SK-N-SH (cell line): ENCODE measurements around the gene ZNF143. TPM values are rescaled to one million over a fixed set of nuclear protein-coding genes. Genes with fewer than 3 reads are reported as not detected.

Source experiments
- CTCF ChIA-PET: fragments of 300-600, 350-600 bp; formaldehyde crosslinking; extraction: SDS; loops from one replicate; lab custom pipeline; 2021; lab: Yijun Ruan, JAX
- POLR2A ChIA-PET: fragments of 350-600 bp; sonication (Branson Sonifier 250); formaldehyde crosslinking; extraction: SDS; loops from one replicate; lab custom pipeline; 2020; ENCODE audit warnings: antibody characterized with exemption, inconsistent platforms; lab: Yijun Ruan, JAX
- DNase-seq: peaks from one replicate; pipeline ENCODE4 v3.0.0; 2012
- H2AFZ ChIP-seq: fragments of 200-600 bp; sonication (generic); 2 replicates; pipeline ENCODE4 v1.8.1; 2016; ENCODE audit warnings: antibody characterized with exemption, mild to moderate bottlenecking, low read depth
- H3F3A ChIP-seq: fragments of 200-600 bp; sonication (generic); replicated peaks from 2 replicates; pipeline ENCODE3; 2016; ENCODE audit warnings: antibody characterized with exemption, mild to moderate bottlenecking; ENCODE audit not compliant: insufficient read depth
- H3K27ac ChIP-seq, 2 experiments: fragments of 200-500 bp in 1 of 2; fragments of 200-600 bp in 1 of 2; sonication (Bioruptor generic) in 1 of 2; sonication (generic), shearing (Covaris generic) in 1 of 2; 2 replicates each; pipeline versions ENCODE4 v1.5.1 to v1.6.1; 2014 to 2016; ENCODE audit warnings: low read depth in 2 of 2, inconsistent platforms in 1 of 2, low read length in 1 of 2, mild to moderate bottlenecking in 1 of 2, mixed read lengths in 1 of 2
- H3K27me3 ChIP-seq: fragments of 200-600 bp; sonication (generic), shearing (Covaris generic); 2 replicates; pipeline ENCODE4 v1.6.1; 2016; ENCODE audit warnings: mixed run types; ENCODE audit not compliant: insufficient read depth
- H3K36me3 ChIP-seq, 2 experiments: fragments of 200-500 bp in 1 of 2; fragments of 200-600 bp in 1 of 2; sonication (Bioruptor generic) in 1 of 2; sonication (generic) in 1 of 2; replicated peaks in 1 of 2; 2 replicates each; pipeline versions ENCODE3 to v1.5.1; 2014 to 2016; ENCODE audit warnings: low read length in 1 of 2, mild to moderate bottlenecking in 1 of 2; ENCODE audit not compliant: insufficient read depth in 2 of 2, control insufficient read depth in 1 of 2
- H3K4me1 ChIP-seq, 2 experiments: fragments of 200-500 bp in 1 of 2; fragments of 200-600 bp in 1 of 2; sonication (Bioruptor generic) in 1 of 2; sonication (generic), shearing (Covaris generic) in 1 of 2; 2 replicates each; pipeline versions ENCODE4 v1.5.1 to v1.6.1; 2014 to 2016; ENCODE audit warnings: low read depth in 1 of 2, low read length in 1 of 2, mixed run types in 1 of 2; ENCODE audit not compliant: insufficient read depth in 2 of 2, control insufficient read depth in 1 of 2
- H3K4me2 ChIP-seq: fragments of 200-600 bp; sonication (generic), shearing (Covaris generic); 2 replicates; pipeline ENCODE4 v1.6.1; 2017; ENCODE audit warnings: mixed run types
- H3K4me3 ChIP-seq, 2 experiments: fragments of 200-500 bp in 1 of 2; fragments of 200-600 bp in 1 of 2; sonication (Bioruptor generic) in 1 of 2; sonication (generic), shearing (Covaris generic) in 1 of 2; 2 replicates each; pipeline versions ENCODE4 v1.5.1 to v1.8.1; 2014 to 2016; ENCODE audit warnings: low read depth in 2 of 2, inconsistent platforms in 1 of 2, low read length in 1 of 2, mild to moderate bottlenecking in 1 of 2, mixed read lengths in 1 of 2, moderate library complexity in 1 of 2
- H3K79me2 ChIP-seq: fragments of 200-600 bp; sonication (generic); 2 replicates; pipeline ENCODE4 v1.8.1; 2017; ENCODE audit warnings: mild to moderate bottlenecking; ENCODE audit not compliant: insufficient read depth
- H3K9ac ChIP-seq: fragments of 200-600 bp; sonication (generic); 2 replicates; pipeline ENCODE4 v1.6.1; 2017; ENCODE audit warnings: mixed run types
- H3K9me2 ChIP-seq: fragments of 200-600 bp; sonication (generic); 2 replicates; pipeline ENCODE4 v1.6.1; 2017; ENCODE audit warnings: mixed run types
- H3K9me3 ChIP-seq: fragments of 200-600 bp; sonication (generic); 2 replicates; pipeline ENCODE4 v1.6.1; 2017; ENCODE audit warnings: mixed run types, mild to moderate bottlenecking, moderate library complexity
- H4K20me1 ChIP-seq: fragments of 200-600 bp; sonication (generic); 2 replicates; pipeline ENCODE4 v1.6.1; 2017; ENCODE audit warnings: mild to moderate bottlenecking, mixed run types; ENCODE audit not compliant: insufficient read depth
- CTCF ChIP-seq: fragments of 200-600 bp; sonication (generic); IDR thresholded peaks from 2 replicates; pipeline ENCODE4 v1.6.1; 2017; ENCODE audit warnings: antibody characterized with exemption, mild to moderate bottlenecking, moderate library complexity
- ELF1 ChIP-seq: IDR thresholded peaks from 2 replicates; pipeline ENCODE4 v1.4.0; 2012
- EZH2phosphoT487 ChIP-seq: fragments of 200-600 bp; sonication (generic); IDR thresholded peaks from 2 replicates; pipeline ENCODE4 v1.6.1; 2017; ENCODE audit warnings: low read depth, mixed run types, mild to moderate bottlenecking, antibody characterized with exemption, moderate library complexity, borderline replicate concordance
- FOSL2 ChIP-seq: IDR thresholded peaks from 2 replicates; pipeline ENCODE4 v1.4.0; 2012; ENCODE audit warnings: low read depth, mild to moderate bottlenecking, moderate library complexity, borderline replicate concordance
- FOXJ3 ChIP-seq: sonication (generic); formaldehyde crosslinking; IDR thresholded peaks from 2 replicates; pipeline ENCODE4 v1.5.1; 2020; ENCODE audit warnings: mild to moderate bottlenecking, missing genetic modification reagents
- FOXM1 ChIP-seq: IDR thresholded peaks from 2 replicates; pipeline ENCODE4 v1.4.0; 2012; ENCODE audit warnings: low read depth, mild to moderate bottlenecking
- GABPA ChIP-seq: IDR thresholded peaks from 2 replicates; pipeline ENCODE4 v1.4.0; 2012; ENCODE audit warnings: low read depth, mild to moderate bottlenecking
- IRF3 ChIP-seq: fragments of 150-350 bp; IDR thresholded peaks from 2 replicates; pipeline ENCODE4 v1.6.1; 2016; ENCODE audit warnings: mild to moderate bottlenecking, low read depth, low read length
- JUND ChIP-seq: IDR thresholded peaks from 2 replicates; pipeline ENCODE4 v1.4.0; 2012
- MXI1 ChIP-seq: IDR thresholded peaks from 2 replicates; pipeline ENCODE4 v1.6.1; 2012; ENCODE audit warnings: mild to moderate bottlenecking, low read depth, low read length, improper control_type of control experiment
- NRF1 ChIP-seq: IDR thresholded peaks from 2 replicates; pipeline ENCODE4 v1.6.1; 2012; ENCODE audit warnings: low read depth, mild to moderate bottlenecking, low read length
- PBX3 ChIP-seq: IDR thresholded peaks from 2 replicates; pipeline ENCODE4; 2012
- POLR2AphosphoS5 ChIP-seq: IDR thresholded peaks from 2 replicates; pipeline ENCODE4 v1.6.1; 2012; ENCODE audit warnings: low read depth, low read length
- RAD21 ChIP-seq: IDR thresholded peaks from 2 replicates; pipeline ENCODE4 v1.6.1; 2012; ENCODE audit warnings: mild to moderate bottlenecking, low read length
- REST ChIP-seq: IDR thresholded peaks from 2 replicates; pipeline ENCODE4 v1.6.1; 2012; ENCODE audit warnings: mild to moderate bottlenecking, low read depth, low read length, moderate library complexity
- RFX5 ChIP-seq: IDR thresholded peaks from 2 replicates; pipeline ENCODE4 v1.6.1; 2012; ENCODE audit warnings: mild to moderate bottlenecking, improper control_type of control experiment, low read length
- SIN3A ChIP-seq: IDR thresholded peaks from 2 replicates; pipeline ENCODE4 v1.6.1; 2012; ENCODE audit warnings: low read depth, mild to moderate bottlenecking, low read length, moderate library complexity, borderline replicate concordance
- TAF1 ChIP-seq: IDR thresholded peaks from 2 replicates; pipeline ENCODE4 v1.6.1; 2012; ENCODE audit warnings: low read depth, mild to moderate bottlenecking, low read length, moderate library complexity, borderline replicate concordance
- TCF12 ChIP-seq: IDR thresholded peaks from 2 replicates; pipeline ENCODE4 v1.4.0; 2012
- TEAD4 ChIP-seq: IDR thresholded peaks from 2 replicates; pipeline ENCODE4 v1.4.0; 2012; ENCODE audit warnings: mild to moderate bottlenecking, borderline replicate concordance; ENCODE audit not compliant: insufficient read depth
- USF1 ChIP-seq: IDR thresholded peaks from 2 replicates; pipeline ENCODE4 v1.4.0; 2012; ENCODE audit warnings: low read depth, borderline replicate concordance
- USF2 ChIP-seq: fragments of 150-350 bp; IDR thresholded peaks from 2 replicates; pipeline ENCODE4 v1.6.1; 2017; ENCODE audit warnings: antibody characterized with exemption, low read length, low read depth, borderline replicate concordance
- YY1 ChIP-seq: IDR thresholded peaks from 2 replicates; pipeline ENCODE4 v1.4.0; 2012; ENCODE audit warnings: low read depth, mild to moderate bottlenecking
- WGBS: methylation state at CpG from one replicate; pipeline ENCODE4 v1.1.6; 2017; ENCODE audit warnings: low lambda C conversion rate; 5-methylcytosine and 5-hydroxymethylcytosine counted together
- polyA plus RNA-seq, 3 experiments: library from polyadenylated mRNA; depleted of rRNA; stranded (reverse); fragments of >200 nt; gene quantifications; 2 replicates each; pipeline ENCODE4 v1.2.3, GENCODE V29; 2012

The ZNF143 gene
- polyA plus RNA-seq, 1 of the 3 experiments (the other 2 are of a cell fraction) = 11.3 TPM

GRCh38 chr11:9565822-9566560, 105.2 kb downstream of the ZNF143 start:
- ChIA-PET POLR2A (no interaction called here), CTCF (no interaction called here)
- WGBS = 3% methylated on average over 7 of the region's 7 CpGs
- no peaks in the 10 kb centered on the region for H3K27me3 ChIP-seq
- no peak overlapping the region; a peak in 1 of 4 replicates for H3K4me3 ChIP-seq
- H3K36me3 ChIP-seq = peaks cover 0 to 3% of the 10 kb centered on the region in 2 experiments
- no peaks in the 10 kb centered on the region for H4K20me1 ChIP-seq
- H3K9me3 ChIP-seq = peaks cover 4% of the 10 kb centered on the region; the same call in 1 of the 2 replicates
- H3K9me2 ChIP-seq = no peaks in the 10 kb centered on the region
- peak overlapping the region; percentile 61; the same call in 1 of the 2 replicates for H3K4me2 ChIP-seq
- peak overlapping the region; percentile 2; the same call in 1 of the 2 replicates for H2AFZ ChIP-seq
- peaks cover 10 to 25% of the 10 kb centered on the region in 2 experiments; a peak in 3 of 4 replicates for H3K4me1 ChIP-seq
- H3K27ac ChIP-seq = peak overlapping the region; percentile 65 to 99; a peak in 3 of 4 replicates
- peak; percentile 16 for DNase-seq
- no peaks in the 10 kb centered on the region for H3K79me2 ChIP-seq
- H3K9ac ChIP-seq = peak overlapping the region; percentile 76
- H3F3A ChIP-seq = peaks cover 23% of the 10 kb centered on the region
- TF ChIP-seq IRF3 = no peak
- no peak for TF ChIP-seq CTCF
- TF ChIP-seq TEAD4 = no peak
- TF ChIP-seq JUND = peak; percentile 98
- TF ChIP-seq POLR2AphosphoS5 = peak; percentile 77; the same call in 1 of the 2 replicates
- TF ChIP-seq RFX5 = no peak; the same call in 1 of the 2 replicates
- TF ChIP-seq YY1 = 0 out of 2 replicates have a peak, but pooled peaks have one; percentile 15
- TF ChIP-seq PBX3 = peak; percentile 86
- peak; percentile 98 for TF ChIP-seq FOXM1
- TF ChIP-seq TAF1 = peak; percentile 52; the same call in 1 of the 2 replicates
- no peak for TF ChIP-seq USF2
- TF ChIP-seq NRF1 = no peak
- no peak for TF ChIP-seq RAD21
- TF ChIP-seq REST = peak; percentile 56
- TF ChIP-seq ELF1 = no peak
- peak; percentile 99 for TF ChIP-seq FOSL2
- TF ChIP-seq SIN3A = peak; percentile 83; the same call in 1 of the 2 replicates
- no peak for TF ChIP-seq MXI1
- peak; percentile 91 for TF ChIP-seq TCF12
- no peak for TF ChIP-seq EZH2phosphoT487
- TF ChIP-seq FOXJ3 (CRISPR knock-in tag) = no peak
- no peak for TF ChIP-seq GABPA
- no peak for TF ChIP-seq USF1
